H1 (cell line): ENCODE results near the gene SMIM44.

Experiments
- CTCF ChIP-seq, 3 experiments: IDR thresholded peaks; 1 replicate in 2 of 3; 2 replicates in 1 of 3; pipeline versions ENCODE4 v1.5.1 to v1.6.1; 2011; ENCODE audit warnings: low read length in 3 of 3, mild to moderate bottlenecking in 3 of 3, inconsistent platforms in 2 of 3, low read depth in 1 of 3, moderate library complexity in 1 of 3; ENCODE audit not compliant: insufficient read depth in 1 of 3; ENCODE audit errors: control extremely low read depth in 1 of 3
- EZH2 ChIP-seq: fragments of 200-600 bp; sonication (generic); IDR thresholded peaks from 2 replicates; pipeline ENCODE4 v1.7.1; 2012; ENCODE audit warnings: low read depth, mild to moderate bottlenecking, moderate library complexity, low read length, inconsistent platforms; ENCODE audit not compliant: severe bottlenecking
- ZNF274 ChIP-seq: IDR thresholded peaks from 2 replicates; pipeline ENCODE4 v1.7.0; 2012; ENCODE audit warnings: low read length, borderline replicate concordance; ENCODE audit errors: extremely low read depth

GRCh38 chr19:3463714-3464586 is 19.3 kb downstream of the SMIM44 start:
- no peak for TF ChIP-seq ZNF274
- TF ChIP-seq EZH2, result no peak
- TF ChIP-seq CTCF (IDR thresholded peaks at IDR 0.05; ENCODE audit: control extremely low read depth in 1 of 3, insufficient read depth in 1 of 3, low read depth in 1 of 3, low read length in 3 of 3), result peak in 1 of 3 experiments; percentile 17; a peak in 1 of 4 replicates
